ENCODE data around the gene COX5B. TPM values are rescaled to one million over a fixed set of nuclear protein-coding genes. Genes with fewer than 3 reads are reported as not detected.

COX5B gene
- total and polyA plus RNA-seq, 9 of the 15 experiments (the other 6 are each of a cell fraction or from before 2014, with no cell fraction given) = 154 to 1,424 (median 487) TPM

DNA sequence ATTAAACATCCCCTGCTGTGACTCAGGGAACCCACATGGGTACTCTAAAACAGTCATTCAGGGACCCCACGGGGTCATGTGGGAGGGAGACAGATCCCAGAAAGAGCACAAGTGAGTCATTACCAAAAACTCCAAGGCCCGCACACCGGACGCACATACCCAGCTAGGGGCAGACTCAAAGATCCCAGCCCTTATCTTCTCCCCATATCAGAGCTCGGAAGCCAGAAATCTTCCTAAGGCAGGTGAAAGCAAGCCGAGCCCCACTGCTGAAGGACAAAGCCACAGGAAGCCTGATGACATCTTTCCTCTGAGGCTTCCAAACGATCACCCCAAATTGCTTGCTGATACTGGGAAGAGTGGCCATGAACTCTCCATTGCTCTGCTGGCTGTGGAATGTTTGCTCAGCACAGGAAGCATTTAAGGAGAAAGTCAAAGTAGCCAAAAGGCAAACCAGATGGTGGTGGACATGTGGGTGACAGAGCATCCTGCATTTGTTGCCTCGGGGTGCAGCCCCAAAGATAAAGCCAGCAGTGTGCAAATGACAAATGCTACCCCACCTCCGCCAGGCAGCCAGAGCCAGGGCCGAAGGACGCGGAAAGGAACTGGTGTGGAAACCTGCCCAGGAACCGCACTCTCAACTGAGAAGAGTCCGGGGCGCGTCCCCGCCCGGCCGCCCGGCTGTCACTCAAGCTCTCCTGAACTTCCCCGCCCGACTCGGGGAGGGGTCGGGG lies 17.2 kb downstream of the COX5B start (continued):
- TF ChIP-seq, protein P1, sequence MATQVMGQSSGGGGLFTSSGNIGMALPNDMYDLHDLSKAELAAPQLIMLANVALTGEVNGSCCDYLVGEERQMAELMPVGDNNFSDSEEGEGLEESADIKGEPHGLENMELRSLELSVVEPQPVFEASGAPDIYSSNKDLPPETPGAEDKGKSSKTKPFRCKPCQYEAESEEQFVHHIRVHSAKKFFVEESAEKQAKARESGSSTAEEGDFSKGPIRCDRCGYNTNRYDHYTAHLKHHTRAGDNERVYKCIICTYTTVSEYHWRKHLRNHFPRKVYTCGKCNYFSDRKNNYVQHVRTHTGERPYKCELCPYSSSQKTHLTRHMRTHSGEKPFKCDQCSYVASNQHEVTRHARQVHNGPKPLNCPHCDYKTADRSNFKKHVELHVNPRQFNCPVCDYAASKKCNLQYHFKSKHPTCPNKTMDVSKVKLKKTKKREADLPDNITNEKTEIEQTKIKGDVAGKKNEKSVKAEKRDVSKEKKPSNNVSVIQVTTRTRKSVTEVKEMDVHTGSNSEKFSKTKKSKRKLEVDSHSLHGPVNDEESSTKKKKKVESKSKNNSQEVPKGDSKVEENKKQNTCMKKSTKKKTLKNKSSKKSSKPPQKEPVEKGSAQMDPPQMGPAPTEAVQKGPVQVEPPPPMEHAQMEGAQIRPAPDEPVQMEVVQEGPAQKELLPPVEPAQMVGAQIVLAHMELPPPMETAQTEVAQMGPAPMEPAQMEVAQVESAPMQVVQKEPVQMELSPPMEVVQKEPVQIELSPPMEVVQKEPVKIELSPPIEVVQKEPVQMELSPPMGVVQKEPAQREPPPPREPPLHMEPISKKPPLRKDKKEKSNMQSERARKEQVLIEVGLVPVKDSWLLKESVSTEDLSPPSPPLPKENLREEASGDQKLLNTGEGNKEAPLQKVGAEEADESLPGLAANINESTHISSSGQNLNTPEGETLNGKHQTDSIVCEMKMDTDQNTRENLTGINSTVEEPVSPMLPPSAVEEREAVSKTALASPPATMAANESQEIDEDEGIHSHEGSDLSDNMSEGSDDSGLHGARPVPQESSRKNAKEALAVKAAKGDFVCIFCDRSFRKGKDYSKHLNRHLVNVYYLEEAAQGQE (IDR thresholded peaks at IDR 0.05; ENCODE audit: borderline replicate concordance) = peak; percentile 14; the same call in 1 of the 2 replicates
- TF ChIP-seq, protein P1 (CRISPR knock-in tag; IDR thresholded peaks at IDR 0.05; ENCODE audit: low read depth) = 0 out of 2 replicates have a peak, but pooled peaks have one; percentile 18
- TF ChIP-seq MYBL2 (IDR thresholded peaks at IDR 0.05; ENCODE audit: low read depth) (no peak), MYBL2 (CRISPR knock-in tag; IDR thresholded peaks at IDR 0.05; ENCODE audit: borderline replicate concordance) (no peak), ZNF3 (CRISPR knock-in tag; IDR thresholded peaks at IDR 0.05) (no peak), CTCF (IDR thresholded peaks at IDR 0.05 in 2 of 3, conservative IDR thresholded peaks at IDR 0.05 in 1 of 3; ENCODE audit: insufficient read depth in 2 of 3, low read depth in 1 of 3, low read length in 3 of 3) (no peak; a peak in 1 of 6 replicates), HDAC1 (IDR thresholded peaks at IDR 0.05) (0 out of 4 replicates have a peak, but pooled peaks of 1 of the 2 experiments have one; percentile 26), DIDO1 (tag; IDR thresholded peaks at IDR 0.05; ENCODE audit: low read depth) (no peak), ELF1 (tag; IDR thresholded peaks at IDR 0.05) (peak; percentile 38; the same call in 1 of the 2 replicates), CBFA2T2 (conservative IDR thresholded peaks at IDR 0.05) (0 out of 2 replicates have a peak, but pooled peaks have one; percentile 5), GABPB2 (CRISPR knock-in tag; conservative IDR thresholded peaks at IDR 0.05) (no peak)
- TF ChIP-seq, protein P2, sequence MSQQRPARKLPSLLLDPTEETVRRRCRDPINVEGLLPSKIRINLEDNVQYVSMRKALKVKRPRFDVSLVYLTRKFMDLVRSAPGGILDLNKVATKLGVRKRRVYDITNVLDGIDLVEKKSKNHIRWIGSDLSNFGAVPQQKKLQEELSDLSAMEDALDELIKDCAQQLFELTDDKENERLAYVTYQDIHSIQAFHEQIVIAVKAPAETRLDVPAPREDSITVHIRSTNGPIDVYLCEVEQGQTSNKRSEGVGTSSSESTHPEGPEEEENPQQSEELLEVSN (IDR thresholded peaks at IDR 0.05; ENCODE audit: borderline replicate concordance in 1 of 2, extremely low read depth in 1 of 2, insufficient read depth in 1 of 2, insufficient read length in 1 of 2, low read depth in 1 of 2, low read length in 1 of 2, poor library complexity in 1 of 2, severe bottlenecking in 1 of 2) = no peak
- TF ChIP-seq, protein P3, sequence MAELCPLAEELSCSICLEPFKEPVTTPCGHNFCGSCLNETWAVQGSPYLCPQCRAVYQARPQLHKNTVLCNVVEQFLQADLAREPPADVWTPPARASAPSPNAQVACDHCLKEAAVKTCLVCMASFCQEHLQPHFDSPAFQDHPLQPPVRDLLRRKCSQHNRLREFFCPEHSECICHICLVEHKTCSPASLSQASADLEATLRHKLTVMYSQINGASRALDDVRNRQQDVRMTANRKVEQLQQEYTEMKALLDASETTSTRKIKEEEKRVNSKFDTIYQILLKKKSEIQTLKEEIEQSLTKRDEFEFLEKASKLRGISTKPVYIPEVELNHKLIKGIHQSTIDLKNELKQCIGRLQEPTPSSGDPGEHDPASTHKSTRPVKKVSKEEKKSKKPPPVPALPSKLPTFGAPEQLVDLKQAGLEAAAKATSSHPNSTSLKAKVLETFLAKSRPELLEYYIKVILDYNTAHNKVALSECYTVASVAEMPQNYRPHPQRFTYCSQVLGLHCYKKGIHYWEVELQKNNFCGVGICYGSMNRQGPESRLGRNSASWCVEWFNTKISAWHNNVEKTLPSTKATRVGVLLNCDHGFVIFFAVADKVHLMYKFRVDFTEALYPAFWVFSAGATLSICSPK (IDR thresholded peaks at IDR 0.05; ENCODE audit: borderline replicate concordance) = no peak

Data from K562 (cell line).